ENCODE data around the gene FRYL.

- TF ChIP-seq, protein P1, sequence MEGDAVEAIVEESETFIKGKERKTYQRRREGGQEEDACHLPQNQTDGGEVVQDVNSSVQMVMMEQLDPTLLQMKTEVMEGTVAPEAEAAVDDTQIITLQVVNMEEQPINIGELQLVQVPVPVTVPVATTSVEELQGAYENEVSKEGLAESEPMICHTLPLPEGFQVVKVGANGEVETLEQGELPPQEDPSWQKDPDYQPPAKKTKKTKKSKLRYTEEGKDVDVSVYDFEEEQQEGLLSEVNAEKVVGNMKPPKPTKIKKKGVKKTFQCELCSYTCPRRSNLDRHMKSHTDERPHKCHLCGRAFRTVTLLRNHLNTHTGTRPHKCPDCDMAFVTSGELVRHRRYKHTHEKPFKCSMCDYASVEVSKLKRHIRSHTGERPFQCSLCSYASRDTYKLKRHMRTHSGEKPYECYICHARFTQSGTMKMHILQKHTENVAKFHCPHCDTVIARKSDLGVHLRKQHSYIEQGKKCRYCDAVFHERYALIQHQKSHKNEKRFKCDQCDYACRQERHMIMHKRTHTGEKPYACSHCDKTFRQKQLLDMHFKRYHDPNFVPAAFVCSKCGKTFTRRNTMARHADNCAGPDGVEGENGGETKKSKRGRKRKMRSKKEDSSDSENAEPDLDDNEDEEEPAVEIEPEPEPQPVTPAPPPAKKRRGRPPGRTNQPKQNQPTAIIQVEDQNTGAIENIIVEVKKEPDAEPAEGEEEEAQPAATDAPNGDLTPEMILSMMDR (conservative IDR thresholded peaks at IDR 0.05; ENCODE audit: low read length): no peak
- TF ChIP-seq EZH2phosphoT487 (IDR thresholded peaks at IDR 0.05; ENCODE audit: borderline replicate concordance, low read depth, low read length): no peak
These were observed 69.5 kb downstream of the FRYL start for GRCh38 chr4:48710446-48711209.

All from OCI-LY7 (cell line).